Activated CD4-positive, alpha-beta T cell treated with anti-CD3 and anti-CD28 coated beads, Interleukin-2, Interleukin-6, amounts not matched to agents 100 ng/mL and 50 ng/mL, durations not matched to agents 16 hours and 8 hours (primary cell): ENCODE results near the gene BNIP5.
"Not testable (repeated sequence)": the region's sequence is repeated elsewhere in the genome, so short reads cannot be mapped to it uniquely, and the experiment has no call there.

ENCODE experiments used
- DNase-seq: peaks from one replicate; pipeline ENCODE4 v3.0.0-alpha.2; 2020

Gene BNIP5

GRCh38 chr6:36364669-36365479, 28.2 kb upstream of the BNIP5 start:
- no peak for DNase-seq

GRCh38 chr6:36364061-36364635, 27.5 kb upstream of the BNIP5 start:
- DNase-seq = not testable (repeated sequence)

DNA sequence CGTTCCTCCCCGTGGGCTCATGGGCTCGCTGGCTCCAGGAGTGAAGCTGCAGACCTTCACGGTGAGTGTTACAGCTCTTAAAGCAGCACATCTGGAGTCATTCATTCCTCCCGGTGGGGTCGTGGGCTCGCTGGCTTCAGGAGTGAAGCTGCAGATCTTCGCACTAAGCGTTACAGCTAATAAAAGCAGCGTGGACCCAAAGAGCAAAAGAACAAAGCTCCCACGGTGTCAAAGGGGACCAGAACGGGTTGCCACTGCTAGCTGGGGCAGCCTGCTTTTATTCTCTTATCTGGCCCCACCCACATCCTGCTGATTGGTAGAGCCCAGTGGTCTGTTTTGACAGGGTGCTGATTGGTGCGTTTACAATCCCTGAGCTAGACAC, 26.7 kb upstream of the BNIP5 start:
- DNase-seq = not testable (repeated sequence)

- no peak for DNase-seq
Observed at GRCh38 chr6:36362551-36363370, 26.1 kb upstream of the BNIP5 start.

GRCh38 chr6:36361071-36361470, 24.4 kb upstream of the BNIP5 start:
- no peak for DNase-seq

- peak; percentile 82 for DNase-seq
Observed at GRCh38 chr6:36360241-36361054, 23.8 kb upstream of the BNIP5 start.

DNA sequence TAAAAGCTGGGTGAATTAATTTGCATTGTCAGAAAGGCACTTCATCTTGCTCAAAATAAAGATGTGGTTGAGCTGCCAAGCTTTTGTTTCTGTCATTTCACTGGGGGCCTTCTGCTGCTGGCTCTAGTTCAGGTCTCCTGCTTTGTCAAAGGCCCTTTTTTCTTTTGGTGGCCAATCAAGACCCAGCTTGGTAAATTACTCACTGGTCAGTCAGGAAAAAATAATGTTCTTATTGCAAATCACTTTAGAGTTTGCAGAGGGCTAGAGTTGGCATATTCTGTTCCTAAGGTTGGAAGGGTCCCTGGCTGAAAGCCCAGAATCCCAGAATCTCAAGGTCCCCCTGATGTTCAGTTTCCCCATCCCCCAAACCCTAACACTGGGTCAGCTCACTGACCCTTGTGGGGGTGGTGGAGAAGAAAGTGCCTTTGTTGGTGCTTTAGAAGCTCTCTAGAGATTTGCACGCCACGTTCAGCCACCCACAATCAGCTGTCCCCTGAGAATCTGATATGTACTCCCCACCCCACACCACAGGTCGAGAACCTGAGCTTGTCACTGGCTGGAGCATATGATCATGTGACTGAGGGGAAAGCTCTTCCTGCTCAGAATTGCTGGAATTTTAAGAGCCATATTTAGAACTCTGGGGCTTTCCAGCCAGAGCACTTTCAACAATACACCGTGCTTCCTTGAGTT, 21.7 kb upstream of the BNIP5 start:
- DNase-seq = no peak

- peak; percentile 28 for DNase-seq
Observed at GRCh38 chr6:36357872-36358225, 21.2 kb upstream of the BNIP5 start.

GRCh38 chr6:36355819-36356218, 19.1 kb upstream of the BNIP5 start:
- DNase-seq = peak; percentile 66

GRCh38 chr6:36353411-36353915, 16.8 kb upstream of the BNIP5 start:
- DNase-seq = no peak

DNA sequence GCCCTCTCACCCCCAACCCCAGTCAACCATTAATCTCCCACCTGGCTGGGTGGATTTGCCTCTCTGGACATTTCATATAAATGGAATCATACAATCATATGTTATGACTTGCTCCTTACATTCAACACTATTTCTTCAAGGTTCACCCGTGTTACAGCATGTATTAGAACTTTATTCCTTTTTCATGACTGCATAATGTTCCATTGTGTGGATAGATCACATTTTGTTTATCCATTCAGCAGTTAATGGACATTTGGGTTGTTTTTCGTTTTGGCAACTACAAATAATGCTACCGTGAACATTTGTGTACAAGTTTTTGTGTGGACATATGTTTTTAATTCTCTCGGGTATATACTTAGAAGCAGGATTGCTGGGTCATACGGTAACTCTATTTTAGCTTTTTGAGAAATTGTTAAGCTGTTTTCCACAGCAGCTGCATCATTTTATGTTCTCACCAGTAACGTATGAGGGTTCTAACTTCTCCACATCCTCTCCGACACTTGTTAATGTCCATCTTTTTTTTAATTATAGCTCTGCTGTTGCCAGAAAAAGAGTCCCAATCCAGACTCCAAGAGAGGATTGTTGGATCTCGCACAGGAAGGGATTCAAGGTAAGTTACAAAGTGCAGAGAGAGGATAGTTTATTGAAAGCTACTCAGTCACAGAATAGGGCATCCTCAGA, 15.9 kb upstream of the BNIP5 start:
- DNase-seq = no peak

- DNase-seq = no peak
Observed at GRCh38 chr6:36350681-36351571, 14.2 kb upstream of the BNIP5 start.

GRCh38 chr6:36350082-36350481, 13.4 kb upstream of the BNIP5 start:
- DNase-seq = no peak

DNA sequence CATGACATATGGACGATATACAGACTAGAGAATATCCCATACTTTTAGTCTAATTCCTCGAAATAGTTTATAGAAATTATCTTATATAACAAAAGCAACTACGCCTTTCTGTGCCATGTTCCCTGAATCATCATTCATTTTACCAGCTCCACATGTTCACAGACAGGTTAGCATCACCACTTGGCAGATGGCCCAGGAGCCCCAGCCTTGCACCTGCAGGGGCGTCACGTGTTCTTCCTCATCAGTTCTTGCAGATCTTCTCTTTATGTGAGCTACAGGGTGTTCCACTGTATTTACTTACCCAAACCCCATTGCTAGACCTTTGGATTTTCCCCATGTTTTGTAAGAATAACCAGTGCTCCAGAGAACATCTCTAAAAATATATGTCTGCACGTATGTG, 12.6 kb upstream of the BNIP5 start:
- no peak for DNase-seq

GRCh38 chr6:36347621-36348020, 10.9 kb upstream of the BNIP5 start:
- no peak for DNase-seq

- DNase-seq = no peak
Observed at GRCh38 chr6:36346486-36347273, 10.0 kb upstream of the BNIP5 start.

DNA sequence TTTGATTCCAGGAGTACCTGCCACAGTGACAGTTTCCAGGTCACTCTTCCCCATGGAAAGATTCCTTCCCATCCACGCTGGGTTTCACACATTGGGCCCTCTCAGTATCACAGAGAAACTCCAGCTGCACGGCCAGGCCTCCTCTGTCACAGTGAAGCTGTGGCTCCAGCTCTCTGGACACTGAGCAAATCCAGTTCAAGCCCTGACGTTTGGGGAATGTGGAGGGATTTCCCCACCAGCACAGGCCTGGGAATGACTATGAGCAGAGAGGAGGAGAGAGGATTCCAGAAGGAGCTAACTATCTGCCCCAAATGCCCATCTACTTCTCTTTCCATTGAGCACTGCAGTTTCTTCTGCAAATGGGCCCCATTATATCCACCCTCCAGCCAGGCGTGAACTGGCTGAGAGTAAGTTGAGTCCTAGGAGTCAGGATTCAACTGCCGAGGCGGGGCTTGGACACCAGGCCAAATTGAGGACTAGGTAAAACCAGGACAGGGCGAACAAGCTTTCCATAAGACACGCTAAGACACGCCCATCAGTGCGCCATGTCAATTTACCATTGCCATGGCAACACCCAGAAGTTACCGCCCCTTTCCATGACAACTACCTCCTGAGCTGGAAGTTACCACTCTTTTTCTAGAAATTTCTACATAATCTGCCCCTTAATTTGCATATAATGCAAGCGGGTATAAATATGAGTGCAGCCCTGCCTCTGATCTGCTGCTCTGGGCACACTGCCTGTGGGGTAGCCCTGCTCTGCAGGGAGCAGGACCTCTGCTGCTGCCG, 9.2 kb upstream of the BNIP5 start:
- no peak for DNase-seq

DNA sequence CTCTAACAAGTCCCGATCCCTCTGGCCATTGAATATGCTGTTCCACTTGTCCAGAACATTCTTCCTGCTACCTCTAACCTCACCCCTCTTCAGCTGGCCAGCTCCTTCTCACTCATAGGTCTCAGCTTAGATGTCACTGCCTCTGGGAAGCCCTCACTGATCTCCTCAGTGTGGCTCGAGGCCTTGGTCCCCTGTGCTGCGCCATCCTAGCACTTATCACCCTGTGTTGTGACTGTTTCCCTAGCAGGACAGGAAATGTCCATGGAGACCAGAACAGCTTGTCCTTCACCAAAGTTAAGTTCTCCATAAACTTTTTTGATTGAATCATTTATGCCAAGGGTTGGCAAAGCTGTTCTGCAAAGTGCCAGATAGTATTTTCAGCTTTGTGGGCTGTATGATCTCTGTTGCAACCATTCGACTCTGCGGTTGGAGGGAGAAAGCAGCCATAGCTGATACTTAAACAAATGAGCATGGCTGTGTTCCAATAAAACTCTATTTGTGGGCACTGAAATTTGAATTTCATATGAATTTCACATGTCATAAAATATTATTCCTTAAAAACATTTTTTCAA, 6.5 kb upstream of the BNIP5 start:
- DNase-seq = no peak
